Activated T-cell treated with anti-CD3 and anti-CD28 coated beads for 1 hour (primary cell): ENCODE measurements around the gene GJA5.
"Not testable (repeated sequence)": the region's sequence is repeated elsewhere in the genome, so short reads cannot be mapped to it uniquely, and the experiment has no call there.

Experiments
- DNase-seq: peaks from one replicate; pipeline ENCODE4 v3.0.0-alpha.2; 2020; ENCODE audit warnings: low read depth

Gene GJA5

DNA sequence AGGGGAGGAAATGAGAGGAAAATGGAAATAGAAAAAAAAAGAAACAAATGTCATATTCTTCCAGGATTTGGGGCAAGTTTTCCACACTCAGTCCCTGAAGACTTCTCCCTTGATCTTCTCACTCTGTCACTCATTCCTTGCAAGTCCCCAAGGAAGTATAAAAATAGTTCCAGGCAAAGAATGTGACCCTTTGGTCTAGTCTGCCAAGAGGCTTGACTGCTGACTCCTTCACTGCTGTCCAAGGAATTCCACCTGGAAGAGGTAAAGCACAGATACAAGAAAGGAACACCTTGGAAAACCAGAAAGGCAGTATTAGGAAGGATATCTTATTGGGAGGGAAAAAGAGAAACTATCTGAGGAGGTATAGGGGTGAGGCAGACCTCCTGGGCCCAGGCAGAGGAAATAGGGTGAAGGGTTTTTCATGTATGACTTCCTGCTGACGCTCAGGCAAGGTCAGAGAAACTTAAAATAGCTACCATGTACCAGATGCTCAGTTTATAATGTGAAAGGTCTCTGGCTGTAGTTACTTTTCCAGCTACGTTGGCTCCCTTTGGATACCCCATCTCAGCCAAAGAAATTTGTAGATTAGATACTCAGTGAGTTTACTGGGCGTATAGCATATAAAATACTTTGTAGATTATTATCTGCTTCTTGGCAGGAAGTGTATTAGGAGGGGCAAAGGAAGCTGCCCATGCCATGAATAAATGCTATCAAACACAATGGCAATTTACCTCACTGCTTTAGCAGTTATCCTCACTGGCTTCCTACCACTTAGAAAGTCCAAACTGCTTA, 2.0 kb upstream of the GJA5 start:
- DNase-seq = no peak

DNA sequence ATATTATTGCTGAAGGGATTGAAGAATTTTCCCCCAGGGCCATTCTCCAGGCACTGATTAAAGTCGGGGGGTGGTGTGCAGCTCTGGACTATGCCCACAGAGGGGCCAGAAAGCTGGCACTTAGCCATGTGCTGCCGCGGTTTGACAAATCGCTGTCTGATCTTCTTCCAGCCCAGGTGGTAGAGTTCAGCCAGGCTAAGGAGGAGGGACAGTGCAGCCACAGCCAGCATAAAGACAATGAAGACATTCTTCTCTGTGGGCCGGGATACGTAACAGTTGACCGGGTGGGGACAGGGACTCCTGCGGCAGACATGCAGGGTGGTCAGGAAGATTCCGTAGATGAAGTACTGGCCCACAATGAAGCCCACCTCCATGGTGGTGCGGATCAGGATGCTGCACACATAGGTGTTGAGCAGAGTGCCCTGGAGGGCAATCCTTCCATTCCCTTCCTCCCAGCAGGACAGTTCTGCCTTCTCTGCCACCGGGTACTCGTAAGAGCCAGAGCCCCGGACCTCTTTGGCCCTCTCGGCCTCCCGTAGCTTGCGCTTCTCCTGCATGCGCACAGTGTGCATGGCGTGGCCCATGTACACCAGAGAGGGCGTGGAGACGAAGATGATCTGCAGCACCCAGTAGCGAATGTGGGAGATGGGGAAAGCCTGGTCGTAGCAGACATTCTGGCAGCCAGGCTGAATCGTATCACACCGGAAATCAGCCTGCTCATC, 1.9 kb downstream of the GJA5 start:
- DNase-seq = no peak

DNA sequence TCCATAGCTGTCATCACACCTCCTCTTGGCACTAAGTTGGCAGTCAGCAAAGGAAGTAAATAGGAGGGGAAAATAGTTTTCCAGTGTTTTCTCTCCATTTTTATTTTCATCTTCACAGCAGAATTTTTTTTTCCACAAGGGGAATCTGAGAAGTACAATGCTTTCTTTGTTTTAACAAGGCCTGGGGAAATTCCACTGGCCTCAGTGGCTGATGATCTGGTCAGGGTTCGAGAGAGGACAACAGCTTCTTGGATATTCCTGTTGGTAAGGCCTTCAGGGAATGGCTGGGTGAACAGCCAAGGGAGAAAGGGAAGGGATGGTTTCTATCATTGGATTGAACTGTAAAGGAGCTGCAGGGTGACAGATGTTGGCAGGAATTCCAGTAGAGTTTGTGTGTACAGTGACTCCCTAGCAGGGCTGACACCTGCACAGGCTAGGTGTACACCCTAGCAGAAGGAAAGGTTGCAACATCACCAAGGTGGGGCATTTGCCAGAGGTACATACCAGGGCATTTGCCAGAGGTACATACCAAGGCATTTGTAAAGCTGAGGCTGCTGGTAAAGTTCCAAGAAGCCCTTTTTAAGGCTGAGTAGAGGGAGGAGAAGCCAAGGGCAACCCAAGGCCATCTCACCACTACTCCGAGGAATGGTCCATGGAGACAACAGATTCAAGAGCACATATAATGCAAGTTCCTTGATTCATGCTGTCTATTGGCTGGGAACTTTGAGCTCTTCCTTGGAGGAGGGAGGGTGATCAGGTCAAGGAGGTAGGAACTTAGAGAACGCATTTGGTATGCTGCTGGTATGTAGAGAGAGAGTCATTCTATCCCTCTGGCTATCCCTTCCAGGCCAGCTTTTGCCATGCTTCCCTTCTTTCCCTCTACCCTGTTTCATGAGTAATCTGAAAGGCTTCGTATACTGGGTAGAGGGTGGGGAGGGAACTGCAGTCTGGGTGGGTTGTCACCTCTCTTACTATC, 3.1 kb downstream of the GJA5 start:
- no peak for DNase-seq

DNA sequence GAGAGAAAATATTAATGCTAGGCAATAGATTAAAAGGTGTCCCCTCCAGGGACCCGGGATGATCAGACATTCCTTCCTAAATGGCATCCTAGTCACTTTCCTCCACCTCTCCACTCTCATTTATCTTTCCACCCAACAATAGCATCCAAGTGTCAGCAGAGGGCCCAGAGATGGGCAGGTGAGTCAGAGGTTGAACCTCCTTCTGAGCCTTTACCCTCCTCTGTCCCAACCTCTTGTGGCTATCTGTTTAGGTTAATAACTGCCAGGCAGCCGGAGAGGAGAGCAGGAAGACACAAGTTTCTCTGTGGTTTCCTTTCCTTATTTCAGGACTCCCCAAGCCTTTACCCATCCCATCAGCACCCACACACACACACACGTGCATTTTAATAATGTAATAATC, 4.1 kb downstream of the GJA5 start:
- DNase-seq = no peak

DNA sequence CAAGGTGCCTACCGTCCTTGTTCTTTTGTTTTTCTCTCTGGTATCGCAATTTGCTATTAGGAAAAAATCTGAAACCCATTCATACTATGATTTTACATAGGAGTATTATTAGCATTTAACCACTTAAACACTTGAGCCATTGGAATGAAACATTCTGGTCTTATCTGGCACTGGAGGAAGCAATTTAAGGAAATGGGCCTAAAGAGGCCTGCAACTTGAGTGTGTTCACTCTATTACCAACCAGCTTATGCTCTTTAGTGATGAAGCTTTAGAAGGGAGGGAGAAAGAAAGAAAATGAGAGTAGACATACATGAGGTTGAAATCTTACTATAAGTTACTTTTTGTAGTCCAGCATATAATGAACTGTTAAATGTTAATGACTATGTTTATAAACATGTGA, 5.7 kb downstream of the GJA5 start:
- DNase-seq = no peak

DNA sequence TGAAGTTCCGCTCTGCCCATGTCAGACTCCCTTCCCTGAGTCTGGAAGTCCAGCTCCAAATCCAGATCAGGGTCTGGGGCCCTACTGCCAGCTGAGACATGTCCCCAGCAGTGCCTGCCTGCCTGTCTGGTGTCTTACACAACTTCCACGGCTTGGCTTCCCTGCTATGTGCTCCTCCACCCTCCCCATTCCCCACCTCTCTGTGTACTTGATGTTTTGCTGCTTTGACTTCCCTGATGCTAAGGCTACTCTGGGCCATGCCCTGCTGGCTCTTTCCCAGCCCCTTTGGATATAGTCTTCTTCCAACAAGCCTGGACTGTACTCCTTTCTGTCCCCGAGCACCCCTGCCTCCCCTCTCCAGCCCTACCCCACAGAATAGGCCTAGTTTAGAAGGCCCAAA, 7.3 kb downstream of the GJA5 start:
- no peak for DNase-seq

DNA sequence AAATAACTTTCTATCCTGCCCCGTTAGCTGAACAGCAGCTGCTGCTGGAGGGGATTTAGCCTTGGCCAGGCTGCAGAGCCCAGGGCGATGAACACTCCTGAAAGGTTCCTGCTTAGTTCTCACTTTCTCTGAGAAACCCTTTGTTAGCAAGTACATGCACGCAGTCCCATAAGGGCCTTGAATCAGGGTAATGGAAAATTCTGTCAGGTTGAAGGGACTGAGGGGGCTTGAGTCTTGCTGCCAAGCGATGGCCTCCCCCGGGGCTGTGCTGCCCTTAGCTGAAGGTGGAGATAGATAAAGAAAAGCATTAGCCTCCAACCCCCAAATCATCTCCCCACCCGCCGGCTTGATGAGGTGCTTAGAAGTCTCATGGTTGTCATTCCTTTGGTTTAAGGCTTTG, 7.9 kb downstream of the GJA5 start:
- DNase-seq = no peak

DNA sequence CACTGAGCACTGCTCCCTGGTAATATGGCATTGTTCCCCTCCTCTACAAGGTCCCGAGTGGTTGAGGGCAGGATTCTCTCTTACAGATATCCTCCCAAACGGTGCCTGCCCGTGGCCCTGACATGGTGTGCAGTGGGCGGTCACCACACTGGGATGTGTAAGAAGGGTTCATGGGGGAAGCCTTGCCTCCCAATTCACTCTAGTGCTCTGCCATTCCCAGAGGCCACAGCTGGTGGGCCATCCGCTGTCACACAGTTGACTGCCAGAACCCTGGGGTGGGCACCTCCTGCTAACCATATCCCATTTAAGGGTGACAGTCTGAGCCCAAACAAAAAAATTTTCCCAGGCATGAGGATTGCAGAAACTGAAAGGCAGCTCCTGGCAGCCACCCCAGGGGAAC, 9.1 kb downstream of the GJA5 start:
- DNase-seq = no peak

DNA sequence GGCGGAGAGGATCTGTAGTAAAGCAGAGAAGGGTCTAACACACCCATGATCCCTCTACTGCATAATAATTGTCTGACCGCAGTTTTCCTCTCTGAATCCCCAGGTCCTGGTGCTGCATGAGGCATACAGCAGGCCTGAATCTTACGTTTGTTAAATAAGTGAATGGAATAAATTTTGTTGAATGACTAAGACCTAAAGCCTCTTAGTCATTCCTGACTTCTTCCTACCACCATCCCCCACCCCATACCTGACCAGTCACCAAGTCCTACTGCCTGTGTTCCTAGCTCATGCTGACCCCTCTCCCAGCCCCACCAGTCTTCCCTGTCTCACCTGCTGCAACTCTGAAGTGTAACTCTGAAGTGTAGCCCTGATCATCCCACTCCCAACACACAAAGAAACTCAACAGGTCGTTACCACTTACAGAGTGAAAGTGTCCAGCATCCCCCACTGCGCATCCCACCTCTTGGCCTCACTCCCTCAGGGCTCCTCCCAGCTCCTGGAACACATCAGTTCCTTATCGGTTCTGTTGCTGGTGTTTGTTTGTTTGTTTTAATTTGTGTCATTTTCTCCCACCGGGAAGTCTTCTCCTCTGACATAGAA, 9.7 kb downstream of the GJA5 start:
- no peak for DNase-seq

DNA sequence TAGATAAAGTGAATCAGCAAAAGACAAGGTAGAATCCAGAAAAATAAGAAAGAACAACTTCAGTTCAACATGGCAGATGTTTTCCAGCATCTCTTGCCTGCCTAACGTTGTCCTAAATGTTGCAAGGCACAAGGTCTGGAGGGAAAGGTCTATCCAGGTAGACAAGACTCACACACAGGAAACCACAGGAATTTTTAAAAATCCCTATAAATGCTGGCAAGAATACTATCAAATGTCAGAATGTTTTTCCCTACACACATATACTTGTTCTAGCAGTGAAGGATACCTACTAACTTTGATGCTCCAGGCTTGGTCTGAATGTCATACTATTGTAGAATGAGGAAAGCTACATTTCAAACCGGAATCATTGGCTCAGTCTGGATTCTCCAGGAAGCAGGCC, 10.6 kb downstream of the GJA5 start:
- DNase-seq = no peak

DNA sequence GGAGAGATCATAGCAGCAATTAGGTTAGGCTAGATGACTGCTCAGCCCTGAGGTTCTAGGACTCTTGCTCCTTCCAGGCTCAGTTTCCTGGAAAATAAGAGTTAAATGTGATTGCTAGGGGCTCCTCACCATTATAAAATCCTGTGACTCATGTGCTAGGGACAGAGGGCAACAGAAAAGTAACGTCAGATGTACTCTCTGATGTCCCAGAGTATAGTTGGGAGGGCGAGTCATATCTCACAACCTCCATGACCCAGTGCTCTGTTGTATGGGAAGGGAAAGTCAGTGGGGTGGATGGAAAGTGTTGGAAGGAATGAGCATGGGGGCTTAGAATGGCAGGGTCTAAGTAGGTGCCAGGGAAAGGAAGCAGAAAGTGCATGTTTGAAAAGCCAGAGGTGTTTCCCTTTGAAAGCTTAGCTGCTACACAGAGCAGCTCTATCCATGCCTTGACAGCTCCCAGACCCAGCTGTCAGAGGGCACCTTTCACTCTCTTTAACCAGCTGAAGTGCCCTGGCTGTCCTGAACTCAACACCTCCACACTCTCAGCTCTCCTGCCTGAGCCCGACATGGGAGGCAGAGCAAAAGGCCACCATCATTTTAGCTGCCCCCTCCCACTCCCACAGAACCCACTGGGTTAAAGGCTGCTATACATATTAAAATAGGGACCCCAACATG, 11.6 kb downstream of the GJA5 start:
- DNase-seq = no peak

DNA sequence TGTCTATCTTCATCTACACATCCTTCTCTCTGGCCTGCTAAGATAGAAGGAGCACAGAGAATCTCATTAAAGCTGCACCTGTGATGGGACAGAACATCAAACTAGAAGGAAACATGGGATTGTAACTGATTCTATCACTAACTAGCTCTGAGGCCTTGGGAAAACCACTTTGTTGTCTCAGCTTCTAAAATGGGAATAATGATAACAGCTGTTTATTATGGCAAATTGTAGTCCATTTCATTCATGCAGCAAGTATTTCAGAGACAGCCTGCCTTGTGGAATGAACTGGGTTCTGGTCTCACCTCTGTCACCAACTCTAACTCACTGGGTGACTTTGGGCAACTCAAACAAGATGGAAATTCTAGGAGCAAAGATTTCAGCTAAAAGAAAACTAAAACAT, 12.4 kb downstream of the GJA5 start:
- DNase-seq = no peak

DNA sequence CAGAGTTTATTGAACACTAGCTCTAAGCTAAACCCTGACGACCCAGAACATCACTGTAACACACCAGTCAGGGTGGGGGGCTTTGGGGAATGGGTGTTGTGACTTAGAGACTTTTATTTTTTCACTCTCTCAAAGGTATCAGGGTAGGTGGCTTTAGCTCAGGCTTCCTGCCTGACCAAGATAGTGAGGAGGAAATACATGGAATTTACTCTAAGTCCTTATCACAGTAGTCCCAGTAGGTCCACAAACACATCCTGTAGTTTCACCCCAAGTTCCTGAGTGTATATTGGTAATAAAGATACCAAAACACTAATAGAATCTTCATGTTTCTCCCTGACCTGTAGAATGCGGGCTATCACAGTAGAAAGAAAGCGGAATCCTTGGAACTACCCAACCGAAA, 15.1 kb downstream of the GJA5 start:
- DNase-seq = no peak

DNA sequence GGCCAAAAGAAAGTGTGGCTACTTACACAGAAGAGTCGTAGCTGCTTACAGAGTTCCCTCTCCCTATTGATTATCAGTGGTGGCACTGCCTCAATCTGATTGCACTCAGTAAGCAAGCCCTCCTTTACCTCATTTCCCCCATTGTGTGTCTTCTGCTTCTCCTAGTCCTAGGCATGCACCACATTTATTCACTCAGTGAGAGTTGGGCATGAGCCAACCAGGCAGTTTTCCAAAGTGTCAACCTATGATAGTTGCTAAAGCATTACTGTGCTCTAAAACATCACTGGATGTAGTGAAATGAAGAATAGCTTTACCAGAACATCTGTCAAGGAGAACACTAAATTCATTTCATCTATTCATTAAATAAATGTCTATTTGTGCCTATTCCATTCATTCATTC, 19.3 kb downstream of the GJA5 start:
- DNase-seq = no peak

DNA sequence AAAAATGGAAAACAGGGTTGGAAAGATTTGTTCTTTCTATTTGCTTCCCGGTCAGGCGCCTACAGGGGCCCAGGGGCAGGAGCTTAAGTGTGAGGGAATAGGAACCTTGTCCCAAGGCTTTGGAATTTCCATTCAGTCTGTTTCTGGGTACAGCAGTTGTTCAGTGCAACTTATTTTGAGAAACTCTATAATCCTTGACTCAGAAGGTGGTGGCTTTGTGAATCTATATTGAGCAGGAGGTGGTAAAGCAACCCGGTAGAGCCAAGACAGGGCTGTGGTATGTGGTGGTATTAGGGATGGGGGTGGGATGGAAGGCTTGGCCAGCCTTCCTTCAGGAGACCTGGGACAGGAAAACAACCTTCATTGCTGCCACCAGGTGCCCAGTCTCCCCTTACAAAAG, 20.0 kb downstream of the GJA5 start:
- no peak for DNase-seq

DNA sequence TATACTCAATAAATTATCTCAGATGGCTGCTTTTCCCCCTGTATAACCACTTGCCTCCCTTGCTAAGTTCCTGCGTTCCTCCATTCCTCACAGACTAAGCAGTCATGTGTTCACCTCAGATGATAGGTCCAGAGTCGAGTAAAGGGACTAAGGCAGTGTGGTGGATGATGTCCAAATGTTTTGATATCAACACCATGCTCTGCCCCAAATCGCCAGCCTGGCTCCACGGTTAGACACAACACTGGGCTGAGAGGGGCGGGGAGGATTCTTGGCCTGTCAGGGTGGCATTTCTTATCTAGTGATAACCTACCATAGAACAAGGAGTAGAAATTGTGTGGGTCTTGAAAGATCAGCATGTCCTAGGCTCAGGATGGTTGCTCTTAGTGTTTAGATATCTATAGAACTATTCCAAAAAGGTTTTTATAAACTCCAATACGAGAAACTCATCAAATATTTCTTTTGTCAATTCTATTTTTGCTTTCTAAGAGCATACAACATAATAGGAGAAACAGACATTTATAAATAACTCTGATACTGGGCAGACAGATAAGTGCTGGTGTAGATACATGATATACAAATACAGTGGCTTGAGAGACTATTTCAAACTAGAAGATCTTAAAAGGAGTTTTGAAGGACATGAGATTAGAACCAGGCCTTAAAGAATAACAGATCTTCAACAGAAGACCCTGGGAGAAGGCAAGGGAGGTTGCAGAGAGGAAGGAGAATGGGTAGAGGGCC, 21.5 kb downstream of the GJA5 start:
- no peak for DNase-seq

DNA sequence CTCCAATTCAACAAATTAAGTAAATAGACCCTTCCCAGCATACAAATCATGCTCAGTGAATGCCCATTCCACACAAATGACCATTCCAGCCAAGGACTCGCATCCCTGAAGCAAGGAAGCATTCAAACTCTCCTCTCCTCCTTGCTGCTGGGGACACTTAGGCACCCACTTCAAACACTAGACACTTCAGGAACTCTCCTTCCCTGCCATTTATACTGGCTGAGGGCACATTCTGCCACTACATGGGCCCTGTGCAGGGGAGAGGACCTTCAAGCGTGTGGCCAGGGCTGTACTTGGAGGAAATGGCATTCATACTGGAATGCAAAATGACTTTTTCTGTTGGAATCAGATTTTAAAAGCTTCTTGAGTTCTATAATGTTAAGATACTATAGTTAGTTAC, 22.3 kb downstream of the GJA5 start:
- no peak for DNase-seq

DNA sequence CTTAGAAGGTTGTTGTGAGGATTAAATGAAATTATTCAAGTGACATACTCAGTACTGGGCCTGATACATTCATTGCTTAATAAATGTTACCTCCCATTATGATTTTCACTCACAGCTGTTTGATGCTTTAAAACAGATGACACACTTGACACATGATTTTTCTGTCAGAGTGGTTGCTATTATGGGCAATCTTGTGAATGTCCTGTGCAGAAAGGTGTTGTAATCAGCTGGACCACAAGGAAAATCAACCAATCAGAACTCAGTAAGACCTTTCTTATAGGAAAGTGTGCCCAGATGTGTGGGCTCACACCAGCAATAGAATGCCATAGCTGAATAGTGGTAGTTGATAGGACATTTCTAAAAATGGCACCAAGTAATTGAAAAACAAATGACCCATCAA, 23.5 kb downstream of the GJA5 start:
- DNase-seq = no peak

DNA sequence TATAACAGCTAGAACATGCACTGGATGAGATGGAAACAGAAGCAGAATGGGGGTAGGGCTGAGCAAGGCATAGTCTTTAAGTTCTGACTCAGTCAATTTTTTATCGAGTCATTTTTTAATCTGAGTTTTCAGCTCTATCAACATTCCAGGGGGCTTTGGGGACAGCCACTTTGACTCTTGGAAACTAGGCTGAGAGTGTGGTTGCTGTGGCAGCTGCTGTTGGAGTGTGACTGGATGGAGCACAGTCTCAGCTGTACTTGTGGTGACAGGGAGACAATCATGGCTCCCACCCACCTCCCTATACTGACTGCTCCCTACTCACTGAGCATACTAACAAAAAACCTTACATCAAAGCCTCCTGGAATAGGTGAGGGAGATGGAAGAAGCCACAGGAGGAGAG, 25.0 kb downstream of the GJA5 start:
- no peak for DNase-seq

DNA sequence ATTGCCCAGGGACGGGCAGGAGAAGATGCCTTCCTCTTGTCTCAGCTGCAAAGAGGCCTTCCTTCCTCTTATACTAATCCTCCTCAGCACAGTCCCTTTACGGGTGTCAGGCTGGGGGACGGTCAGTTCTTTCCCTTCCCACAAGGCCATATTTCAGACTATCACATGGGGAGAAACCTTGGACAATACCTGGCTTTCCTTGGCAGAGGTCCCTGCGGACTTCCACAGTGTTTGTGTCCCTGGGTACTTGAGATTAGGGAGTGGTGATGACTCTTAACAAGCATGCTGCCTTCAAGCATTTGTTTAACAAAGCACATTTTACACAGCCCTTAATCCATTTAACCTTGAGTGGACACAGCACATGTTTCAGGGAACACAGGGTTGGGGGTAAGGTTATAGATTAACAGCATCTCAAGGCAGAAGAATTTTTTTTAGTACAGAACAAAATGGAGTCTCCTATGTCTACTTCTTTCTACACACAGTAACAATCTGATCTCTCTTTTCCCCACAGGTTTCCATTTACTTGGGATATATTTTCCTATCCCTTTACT, 26.0 kb downstream of the GJA5 start:
- DNase-seq = not testable (repeated sequence)

DNA sequence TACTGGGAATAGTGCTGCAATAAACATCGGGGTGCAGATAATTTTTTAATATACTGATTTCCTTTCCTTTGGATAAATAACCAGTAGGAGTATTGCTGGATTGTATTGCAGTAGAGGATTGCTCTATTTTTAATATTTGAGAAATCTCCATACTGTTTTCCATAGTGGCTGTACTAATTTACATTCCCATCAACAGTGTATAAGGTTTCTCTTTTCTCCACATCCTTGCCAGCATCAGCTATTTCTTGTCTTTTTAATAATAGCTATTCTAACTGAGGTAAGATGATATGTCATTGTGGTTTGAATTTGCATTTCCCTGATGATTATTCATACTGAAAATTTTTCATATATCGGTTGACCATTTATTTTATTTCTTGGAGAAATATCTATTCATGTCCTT, 31.1 kb downstream of the GJA5 start:
- no peak for DNase-seq
